GM21526 (cell line): ENCODE measurements around the gene SLC66A2.

Experiments
- ATAC-seq: cut with Tn5 transposase; IDR thresholded peaks from one replicate; pipeline ENCODE4 v1.9.1; 2021; ENCODE audit warnings: moderate library complexity; ENCODE audit not compliant: unreplicated experiment, low FRiP score

Gene SLC66A2

DNA sequence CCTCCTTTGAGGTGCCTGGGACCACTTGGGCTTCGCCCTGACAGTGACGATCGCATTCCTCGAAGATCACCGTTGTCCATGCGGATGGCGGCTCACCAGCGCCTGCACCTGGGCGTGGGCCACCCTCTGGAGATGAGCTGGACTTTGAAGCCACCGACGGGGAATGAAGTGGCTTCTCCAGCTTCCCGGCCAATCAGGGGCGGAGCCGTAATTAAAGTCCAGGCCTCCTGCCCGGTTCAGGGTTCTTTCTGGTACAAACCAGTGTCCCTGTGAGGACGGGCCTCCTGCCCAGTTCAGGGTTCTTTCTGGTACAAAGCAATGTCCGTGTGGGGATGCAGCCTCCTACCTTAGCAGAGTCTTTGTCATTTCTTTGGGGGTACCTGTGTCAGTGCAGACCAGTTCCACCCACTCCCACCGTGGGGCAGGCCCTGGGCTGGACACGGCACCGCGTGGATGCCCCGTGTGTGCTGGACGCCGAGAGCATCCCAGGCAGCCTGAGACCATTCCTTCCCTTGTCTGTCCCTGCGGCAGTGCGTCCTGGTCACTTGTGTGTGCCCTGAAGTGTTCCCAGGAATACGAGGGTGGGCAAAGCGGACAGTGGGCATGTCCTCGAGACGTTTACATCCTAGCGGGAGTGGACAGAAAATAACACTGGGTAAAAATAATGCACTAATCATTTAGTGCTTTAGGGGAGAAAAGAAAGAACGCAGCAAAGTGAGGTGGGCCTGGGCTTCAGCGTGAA, 98.7 kb downstream of the SLC66A2 start:
- ATAC-seq: no peak
